PC-3 (cell line): ENCODE data around the gene PCYOX1L.

ENCODE experiments used
- CTCF ChIP-seq: fragments of 300-600 bp; sonication (generic); conservative IDR thresholded peaks from 2 replicates; pipeline ENCODE4 v1.5.1; 2017; ENCODE audit warnings: antibody characterized with exemption, low read depth, mild to moderate bottlenecking, low read length
- EZH2phosphoT487 ChIP-seq: fragments of 300-600 bp; sonication (generic); IDR thresholded peaks from 2 replicates; pipeline ENCODE4 v1.6.1; 2018; ENCODE audit warnings: mild to moderate bottlenecking, antibody characterized with exemption, low read length, borderline replicate concordance

GRCh38 chr5:149376711-149377447 lies 19.0 kb downstream of the PCYOX1L start:
- TF ChIP-seq CTCF: no peak
- TF ChIP-seq EZH2phosphoT487: no peak
